Peyer's patch (tissue), 4 donors: ENCODE results near the gene DCTN3.

ENCODE experiments used
- POLR2A ChIP-seq, 2 donors: fragments of 450-650 bp; IDR thresholded peaks; one replicate each; pipeline ENCODE4 v1.5.1; 2017; ENCODE audit warnings: antibody characterized with exemption in 2 of 2, mild to moderate bottlenecking in 2 of 2, moderate library complexity in 2 of 2
- TF ChIP-seq, protein P1 (sequence below), 6 experiments: fragments of 450-650 bp in 4 of 6; fragments of 200-600 bp in 2 of 6; sonication (generic) in 1 of 6; IDR thresholded peaks; one replicate each; pipeline ENCODE4 v1.5.1; 2017 to 2019; ENCODE audit warnings: antibody characterized with exemption in 6 of 6, mild to moderate bottlenecking in 3 of 6, moderate library complexity in 1 of 6

- TF ChIP-seq, protein P1, sequence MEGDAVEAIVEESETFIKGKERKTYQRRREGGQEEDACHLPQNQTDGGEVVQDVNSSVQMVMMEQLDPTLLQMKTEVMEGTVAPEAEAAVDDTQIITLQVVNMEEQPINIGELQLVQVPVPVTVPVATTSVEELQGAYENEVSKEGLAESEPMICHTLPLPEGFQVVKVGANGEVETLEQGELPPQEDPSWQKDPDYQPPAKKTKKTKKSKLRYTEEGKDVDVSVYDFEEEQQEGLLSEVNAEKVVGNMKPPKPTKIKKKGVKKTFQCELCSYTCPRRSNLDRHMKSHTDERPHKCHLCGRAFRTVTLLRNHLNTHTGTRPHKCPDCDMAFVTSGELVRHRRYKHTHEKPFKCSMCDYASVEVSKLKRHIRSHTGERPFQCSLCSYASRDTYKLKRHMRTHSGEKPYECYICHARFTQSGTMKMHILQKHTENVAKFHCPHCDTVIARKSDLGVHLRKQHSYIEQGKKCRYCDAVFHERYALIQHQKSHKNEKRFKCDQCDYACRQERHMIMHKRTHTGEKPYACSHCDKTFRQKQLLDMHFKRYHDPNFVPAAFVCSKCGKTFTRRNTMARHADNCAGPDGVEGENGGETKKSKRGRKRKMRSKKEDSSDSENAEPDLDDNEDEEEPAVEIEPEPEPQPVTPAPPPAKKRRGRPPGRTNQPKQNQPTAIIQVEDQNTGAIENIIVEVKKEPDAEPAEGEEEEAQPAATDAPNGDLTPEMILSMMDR (IDR thresholded peaks at IDR 0.05) = no peak
- no peak for TF ChIP-seq POLR2A (IDR thresholded peaks at IDR 0.05)
Observed at GRCh38 chr9:34572628-34573027, 47.7 kb downstream of the DCTN3 start.
